Breast epithelium (tissue), 4 donors: ENCODE data around the gene CRTAP. TPM values are rescaled to one million over a fixed set of nuclear protein-coding genes. Genes with fewer than 3 reads are reported as not detected.

Experiments
- DNase-seq, 2 donors: peaks; one replicate each; pipeline ENCODE4 v3.0.0-alpha.2; 2019; ENCODE audit warnings: low spot score in 2 of 2
- H3K27ac ChIP-seq, 2 donors: fragments of 200-600 bp; sonication (generic) in 1 of 2; one replicate each; pipeline ENCODE4 v1.5.1; 2016 to 2019; ENCODE audit warnings: mild to moderate bottlenecking in 1 of 2
- H3K27me3 ChIP-seq, 2 donors: fragments of 200-600 bp; sonication (generic) in 1 of 2; one replicate each; pipeline versions ENCODE4 v1.5.1 to v1.6.0; 2017 to 2019; ENCODE audit warnings: control low read depth in 1 of 2, mild to moderate bottlenecking in 1 of 2
- H3K36me3 ChIP-seq: fragments of 200-600 bp; one replicate; pipeline ENCODE4 v1.5.1; 2019
- H3K4me1 ChIP-seq, 2 donors: fragments of 200-600 bp; sonication (generic); one replicate each; pipeline ENCODE4 v1.5.1; 2016 to 2019; ENCODE audit warnings: control low read depth in 1 of 2
- H3K4me3 ChIP-seq, 3 donors: fragments of 200-600 bp; sonication (generic); 1 replicate in 2 of 3; 2 replicates in 1 of 3; pipeline ENCODE4 v1.5.1; 2016 to 2019; ENCODE audit warnings: mild to moderate bottlenecking in 3 of 3, moderate library complexity in 2 of 3
- H3K9me3 ChIP-seq, 2 donors: fragments of 200-600 bp; sonication (generic) in 1 of 2; one replicate each; pipeline ENCODE4 v1.5.1; 2016 to 2019; ENCODE audit warnings: control low read depth in 1 of 2
- POLR2A ChIP-seq: fragments of 450-650 bp; IDR thresholded peaks from one replicate; pipeline ENCODE4 v1.6.1; 2016; ENCODE audit warnings: antibody characterized with exemption, mild to moderate bottlenecking, moderate library complexity
- POLR2AphosphoS5 ChIP-seq, 3 donors: sonication (generic); formaldehyde crosslinking; IDR thresholded peaks; one replicate each; pipeline ENCODE4 v1.6.1; 2017; ENCODE audit warnings: antibody characterized with exemption in 3 of 3
- intact Hi-C: fragments of 100-400 bp; cut with DNase I; formaldehyde crosslinking; loops from one replicate; pipeline ENCODE4 v1.15.1; 2023; ENCODE audit warnings: low total_unique reads
- total RNA-seq, 3 donors: library from RNA; depleted of rRNA; stranded (reverse); fragments of >200 nt; gene quantifications; one replicate each; pipeline ENCODE4 v1.1.0, GENCODE V29; 2016
- TF ChIP-seq, protein P1 (sequence below), 3 donors: fragments of 450-650 bp; IDR thresholded peaks; one replicate each; pipeline ENCODE4 v1.5.1; 2016 to 2017; ENCODE audit warnings: antibody characterized with exemption in 3 of 3, mild to moderate bottlenecking in 3 of 3, moderate library complexity in 3 of 3

Gene CRTAP
- total RNA-seq, 3 donors from 2014 or later: 158 to 535 (median 180) TPM

DNA sequence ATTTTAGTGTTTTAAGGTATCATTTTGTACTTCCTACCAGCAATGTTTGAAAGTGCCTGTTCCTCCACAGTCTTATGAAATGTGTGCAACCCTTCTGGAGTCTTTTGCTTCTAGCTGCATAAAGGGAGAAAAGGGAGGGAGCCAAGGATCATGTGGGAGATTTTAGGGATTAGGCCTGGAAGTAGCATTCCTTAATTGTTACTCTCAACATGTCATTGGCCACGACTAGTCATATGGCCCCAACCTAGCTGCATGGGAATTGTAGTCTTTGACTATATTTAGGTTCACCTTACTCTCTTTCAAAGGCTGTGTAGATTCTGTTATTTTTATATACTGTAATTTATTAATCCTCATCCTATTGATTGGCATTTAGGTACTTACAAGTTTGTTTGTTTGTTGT lies 14.9 kb downstream of the CRTAP start:
- TF ChIP-seq, protein P1, sequence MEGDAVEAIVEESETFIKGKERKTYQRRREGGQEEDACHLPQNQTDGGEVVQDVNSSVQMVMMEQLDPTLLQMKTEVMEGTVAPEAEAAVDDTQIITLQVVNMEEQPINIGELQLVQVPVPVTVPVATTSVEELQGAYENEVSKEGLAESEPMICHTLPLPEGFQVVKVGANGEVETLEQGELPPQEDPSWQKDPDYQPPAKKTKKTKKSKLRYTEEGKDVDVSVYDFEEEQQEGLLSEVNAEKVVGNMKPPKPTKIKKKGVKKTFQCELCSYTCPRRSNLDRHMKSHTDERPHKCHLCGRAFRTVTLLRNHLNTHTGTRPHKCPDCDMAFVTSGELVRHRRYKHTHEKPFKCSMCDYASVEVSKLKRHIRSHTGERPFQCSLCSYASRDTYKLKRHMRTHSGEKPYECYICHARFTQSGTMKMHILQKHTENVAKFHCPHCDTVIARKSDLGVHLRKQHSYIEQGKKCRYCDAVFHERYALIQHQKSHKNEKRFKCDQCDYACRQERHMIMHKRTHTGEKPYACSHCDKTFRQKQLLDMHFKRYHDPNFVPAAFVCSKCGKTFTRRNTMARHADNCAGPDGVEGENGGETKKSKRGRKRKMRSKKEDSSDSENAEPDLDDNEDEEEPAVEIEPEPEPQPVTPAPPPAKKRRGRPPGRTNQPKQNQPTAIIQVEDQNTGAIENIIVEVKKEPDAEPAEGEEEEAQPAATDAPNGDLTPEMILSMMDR (IDR thresholded peaks at IDR 0.05): no peak
- TF ChIP-seq POLR2AphosphoS5 (IDR thresholded peaks at IDR 0.05): no peak
- no peak for TF ChIP-seq POLR2A
- intact Hi-C loops: no loop called here
- Histone ChIP-seq H3K36me3 (no peaks in the 10 kb centered on the region), H3K4me3 (no peak overlapping the region), H3K4me1 (no peaks in the 10 kb centered on the region), H3K27me3 (no peaks in the 10 kb centered on the region), H3K27ac (no peak overlapping the region), H3K9me3 (no peaks in the 10 kb centered on the region)
- DNase-seq: no peak

DNA sequence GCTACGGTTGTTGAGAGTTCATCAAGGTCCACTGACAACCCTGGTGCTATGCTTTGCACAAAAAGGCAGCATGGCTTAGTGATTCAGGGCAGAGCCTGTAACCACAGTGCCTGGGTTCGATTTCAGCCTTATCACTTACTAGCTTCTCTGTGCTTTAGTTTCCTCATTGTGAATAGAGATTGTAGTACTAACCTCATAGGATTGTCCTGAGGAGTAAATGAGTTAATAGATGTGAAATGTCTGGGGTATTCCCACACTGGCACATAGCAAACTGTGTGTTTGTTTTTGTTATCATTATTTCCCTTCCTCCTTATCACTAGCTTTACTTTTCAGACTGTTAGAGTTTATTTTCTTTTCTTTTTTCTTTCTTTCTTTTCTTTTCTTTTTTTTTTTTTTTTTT lies 16.3 kb downstream of the CRTAP start:
- Histone ChIP-seq H3K27ac (no peak overlapping the region), H3K36me3 (peaks cover 5% of the 10 kb centered on the region), H3K4me1 (no peaks in the 10 kb centered on the region), H3K27me3 (no peaks in the 10 kb centered on the region), H3K4me3 (no peak overlapping the region), H3K9me3 (no peaks in the 10 kb centered on the region)
- intact Hi-C loops: no loop called here
- DNase-seq: no peak
- TF ChIP-seq POLR2A: no peak
- no peak for TF ChIP-seq POLR2AphosphoS5 (IDR thresholded peaks at IDR 0.05)
- TF ChIP-seq, protein P1 (IDR thresholded peaks at IDR 0.05): no peak

DNA sequence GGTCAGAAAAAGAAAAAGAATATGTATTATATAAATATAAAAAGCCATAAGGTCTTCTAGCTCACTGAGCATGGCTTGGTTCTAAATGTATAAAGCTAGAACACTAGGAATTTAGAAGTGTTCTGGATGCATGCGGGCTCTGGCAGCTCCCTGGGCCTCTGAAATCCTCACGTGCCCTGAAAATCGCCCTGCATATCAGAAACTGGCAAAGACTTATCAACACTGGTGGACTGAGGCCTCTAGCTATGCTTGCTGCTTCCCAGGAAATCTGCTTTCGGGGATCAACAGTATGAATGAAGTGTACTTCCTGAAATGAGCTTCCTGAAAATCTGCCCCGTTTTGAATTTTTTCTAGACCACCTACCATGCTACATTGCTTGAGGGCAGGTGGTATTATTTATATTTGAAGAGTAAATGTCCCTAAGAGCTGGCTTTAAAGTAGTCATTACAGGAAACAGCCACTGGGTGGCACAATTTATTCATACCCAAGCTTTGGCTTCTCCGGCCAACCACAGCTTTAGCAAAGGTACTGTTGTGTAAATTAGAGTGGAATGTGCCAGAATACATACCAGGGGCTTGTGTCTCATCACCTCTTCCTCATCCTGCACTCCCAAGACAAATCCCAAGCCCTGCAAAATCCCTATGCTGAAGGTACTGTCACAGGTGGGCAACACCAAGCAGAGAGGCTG lies 17.7 kb downstream of the CRTAP start:
- intact Hi-C loops: no loop called here
- no peak for DNase-seq
- H3K36me3 ChIP-seq: peaks cover 5% of the 10 kb centered on the region
- TF ChIP-seq POLR2A (no peak), POLR2AphosphoS5 (IDR thresholded peaks at IDR 0.05) (no peak)
- TF ChIP-seq, protein P1 (IDR thresholded peaks at IDR 0.05): peak in 2 of 3 donors; percentile 65 to 82
- no peaks in the 10 kb centered on the region for H3K9me3 ChIP-seq
- no peak overlapping the region for H3K27ac ChIP-seq
- H3K4me3 ChIP-seq: no peak overlapping the region
- H3K4me1 ChIP-seq: no peaks in the 10 kb centered on the region
- H3K27me3 ChIP-seq: no peaks in the 10 kb centered on the region

DNA sequence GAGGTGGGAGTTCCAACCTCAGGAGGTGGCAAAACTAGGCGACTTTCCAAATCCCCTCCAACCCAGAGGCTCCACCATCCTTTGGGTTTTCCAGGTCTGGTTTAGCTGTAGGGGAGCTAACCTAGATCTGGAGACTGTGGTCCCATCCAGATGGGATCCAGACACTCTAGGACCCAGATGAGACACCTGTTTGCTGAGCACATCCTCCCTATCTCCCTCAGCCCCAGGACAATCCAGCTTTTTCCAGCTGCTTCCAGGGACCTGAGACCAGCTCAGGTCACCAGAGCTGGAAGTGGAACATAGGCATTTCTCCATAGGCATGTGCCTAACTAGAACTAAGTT lies 18.2 kb downstream of the CRTAP start:
- intact Hi-C loops: no loop called here
- no peaks in the 10 kb centered on the region for H3K4me1 ChIP-seq
- peaks cover 5% of the 10 kb centered on the region for H3K36me3 ChIP-seq
- no peak for DNase-seq
- no peaks in the 10 kb centered on the region for H3K27me3 ChIP-seq
- H3K9me3 ChIP-seq: no peaks in the 10 kb centered on the region
- H3K27ac ChIP-seq: no peak overlapping the region
- TF ChIP-seq POLR2A: no peak
- TF ChIP-seq, protein P1 (IDR thresholded peaks at IDR 0.05): no peak
- no peak for TF ChIP-seq POLR2AphosphoS5 (IDR thresholded peaks at IDR 0.05)
- no peak overlapping the region for H3K4me3 ChIP-seq

DNA sequence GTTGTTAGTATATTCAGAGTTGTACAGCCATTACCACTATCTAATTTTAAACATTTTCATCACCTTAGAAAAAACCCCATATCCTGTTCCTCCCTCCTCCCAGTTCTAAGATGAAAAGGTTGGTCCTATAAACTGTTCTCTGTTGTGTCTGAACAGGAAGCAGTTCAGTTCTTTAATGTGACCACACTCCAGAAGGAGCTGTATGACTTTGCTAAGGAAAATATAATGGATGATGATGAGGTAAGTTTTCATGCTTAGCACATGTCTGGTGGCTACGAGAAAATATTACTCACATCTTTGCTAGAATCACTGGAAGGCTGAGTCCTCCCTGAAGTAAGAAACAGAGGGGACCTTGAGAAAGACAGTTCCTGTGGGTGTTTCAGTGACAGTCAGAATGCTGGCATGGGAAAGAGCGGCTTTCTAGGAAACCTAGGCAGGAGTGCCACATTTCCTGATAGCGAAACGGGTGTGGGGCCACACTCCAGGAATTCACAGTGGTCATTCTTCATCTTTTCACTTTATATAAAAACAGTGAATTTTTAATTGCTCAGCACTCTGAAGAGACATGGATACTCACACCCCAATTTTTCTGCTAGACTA lies 20.3 kb downstream of the CRTAP start:
- no peaks in the 10 kb centered on the region for H3K9me3 ChIP-seq
- no peak for DNase-seq
- H3K27me3 ChIP-seq: no peaks in the 10 kb centered on the region
- H3K27ac ChIP-seq: no peak overlapping the region
- H3K4me1 ChIP-seq: no peaks in the 10 kb centered on the region
- intact Hi-C loops: no loop called here
- H3K4me3 ChIP-seq: no peak overlapping the region
- no peak for TF ChIP-seq POLR2A
- TF ChIP-seq, protein P1 (IDR thresholded peaks at IDR 0.05): no peak
- H3K36me3 ChIP-seq: peaks cover 5% of the 10 kb centered on the region
